Myometrial cell (primary cell): Measurements from ENCODE around the gene FNIP2. TPM values are rescaled to one million over a fixed set of nuclear protein-coding genes. Genes with fewer than 3 reads are reported as not detected.

ENCODE experiments used
- total RNA-seq: library from RNA; depleted of rRNA; stranded (reverse); fragments of >200 nt; gene quantifications from 2 replicates; pipeline ENCODE4 v1.2.3, GENCODE V29; 2015

The FNIP2 gene
- total RNA-seq = 1.7 and 5.7 TPM in 2 replicates

DNA sequence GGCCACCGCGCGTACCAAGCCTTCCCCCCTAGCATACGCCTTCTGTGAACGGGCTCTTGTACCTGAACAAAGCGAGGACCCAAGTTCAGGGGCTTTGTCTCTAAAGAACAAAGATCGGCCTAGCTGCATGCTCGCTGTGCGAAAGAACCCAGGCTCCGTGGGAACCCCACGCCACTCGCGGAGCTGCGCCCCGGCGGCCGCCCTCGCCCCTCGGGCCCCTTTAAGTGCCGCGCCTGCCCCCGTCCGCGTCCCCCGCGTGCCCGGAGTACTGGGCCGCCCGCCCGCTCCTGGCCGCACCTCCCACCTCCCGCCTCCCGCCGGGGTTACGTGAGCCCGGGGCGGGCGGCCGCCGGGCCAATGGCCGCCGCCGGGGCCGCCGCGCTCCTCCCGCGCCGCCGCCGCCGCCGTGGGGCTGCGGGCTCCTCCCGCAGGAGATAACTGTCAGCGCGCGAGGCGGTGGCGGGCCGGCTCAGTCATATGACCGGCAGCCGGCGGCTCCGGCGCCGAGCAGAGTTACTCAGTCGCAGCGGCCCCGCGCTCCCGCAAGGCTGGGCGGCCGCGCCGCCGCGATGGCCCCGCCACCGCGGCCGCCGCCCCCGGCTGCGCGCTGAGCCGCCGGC is at the start of gene FNIP2:
TSS of gene FNIP2 (plus strand) at position 472 of the 620 bp plus-strand sequence. CDS start 187 bp downstream, outside the sequence.

GRCh38 chr4:158722917-158723793 is 45.7 kb upstream of the FNIP2 start, which contains the start of gene PPID:
Gene PPID (minus strand): TSS chr4:158723396. CDS start chr4:158723288, 108 bp downstream.

Other genes with a start within 250 kb of the FNIP2 start
- 0.29 and 0.35 TPM in 2 replicates for gene RXFP1, start 247.1 kb upstream of the FNIP2 start, total RNA-seq
- gene C4orf46, start 97.1 kb upstream of the FNIP2 start, total RNA-seq = 6.1 and 6.2 TPM in 2 replicates
- gene ETFDH, start 96.7 kb upstream of the FNIP2 start, total RNA-seq = 21.4 and 25.7 TPM in 2 replicates
- 24.8 and 32.6 TPM in 2 replicates for gene PPID, start 45.6 kb upstream of the FNIP2 start, total RNA-seq